Measurements from ENCODE around the gene BICD1.
"Not testable (repeated sequence)": the region's sequence is repeated elsewhere in the genome, so short reads cannot be mapped to it uniquely, and the experiment has no call there.

Gene BICD1

DNA sequence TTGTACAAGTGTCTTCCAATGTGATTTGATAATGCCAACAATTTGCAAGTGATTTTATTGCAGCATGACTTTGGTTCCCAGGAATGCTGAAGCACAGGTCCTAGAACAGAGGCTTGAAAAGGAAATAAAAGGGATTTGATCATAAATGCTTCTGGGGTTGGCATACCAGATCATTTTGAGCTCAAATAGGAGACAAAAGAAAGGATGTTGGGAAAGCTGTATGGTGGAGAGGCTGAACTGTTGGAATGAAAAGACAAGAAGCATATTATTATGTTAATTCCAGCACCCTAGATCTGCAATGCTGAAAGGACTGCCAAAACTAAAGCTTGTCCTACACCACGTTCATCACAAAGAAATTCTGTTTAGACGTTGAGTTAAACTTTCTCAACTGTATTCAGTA lies 143.1 kb downstream of the BICD1 start:
- no peak for DNase-seq

DNA sequence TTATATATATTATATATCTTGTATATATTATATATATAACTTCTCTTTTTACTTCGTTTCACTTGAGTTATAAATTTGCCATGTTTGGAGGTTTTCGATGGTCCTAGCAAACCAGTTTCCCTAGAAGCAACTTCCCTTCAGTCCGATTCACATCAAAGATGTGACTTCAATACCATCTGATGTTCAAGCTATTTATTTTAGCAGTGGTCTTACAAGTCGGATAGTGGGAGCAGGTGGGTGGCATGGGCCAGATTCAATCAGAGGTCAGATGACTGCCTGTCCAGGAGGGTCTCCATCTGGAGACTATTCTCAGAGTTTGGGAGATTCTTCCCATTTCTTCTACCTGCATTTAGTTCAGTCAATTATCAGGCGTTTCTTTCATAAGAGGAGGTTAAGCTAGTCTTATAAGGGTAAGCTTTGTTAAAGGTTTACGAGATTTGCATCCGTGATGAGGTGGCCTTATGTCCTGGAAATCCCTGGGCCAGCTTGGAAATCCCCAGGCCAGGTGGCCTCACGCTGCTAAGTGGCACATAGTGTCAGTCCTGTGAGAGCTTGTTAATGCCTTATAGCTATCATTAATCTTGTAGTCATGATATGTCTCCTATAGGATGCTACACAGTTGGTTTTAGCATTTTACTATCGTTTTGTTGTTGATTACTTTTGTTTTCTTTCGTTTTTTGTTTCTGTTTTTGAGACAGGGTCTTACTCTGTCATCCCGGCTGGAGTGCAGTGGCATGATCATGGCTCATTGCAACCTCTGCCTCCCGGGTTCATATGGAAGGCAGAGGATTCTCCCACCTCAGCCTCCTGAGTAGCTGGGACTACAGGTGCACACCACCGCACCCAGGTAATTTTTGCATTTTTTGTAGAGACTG lies 145.8 kb downstream of the BICD1 start:
- no peak for DNase-seq

DNA sequence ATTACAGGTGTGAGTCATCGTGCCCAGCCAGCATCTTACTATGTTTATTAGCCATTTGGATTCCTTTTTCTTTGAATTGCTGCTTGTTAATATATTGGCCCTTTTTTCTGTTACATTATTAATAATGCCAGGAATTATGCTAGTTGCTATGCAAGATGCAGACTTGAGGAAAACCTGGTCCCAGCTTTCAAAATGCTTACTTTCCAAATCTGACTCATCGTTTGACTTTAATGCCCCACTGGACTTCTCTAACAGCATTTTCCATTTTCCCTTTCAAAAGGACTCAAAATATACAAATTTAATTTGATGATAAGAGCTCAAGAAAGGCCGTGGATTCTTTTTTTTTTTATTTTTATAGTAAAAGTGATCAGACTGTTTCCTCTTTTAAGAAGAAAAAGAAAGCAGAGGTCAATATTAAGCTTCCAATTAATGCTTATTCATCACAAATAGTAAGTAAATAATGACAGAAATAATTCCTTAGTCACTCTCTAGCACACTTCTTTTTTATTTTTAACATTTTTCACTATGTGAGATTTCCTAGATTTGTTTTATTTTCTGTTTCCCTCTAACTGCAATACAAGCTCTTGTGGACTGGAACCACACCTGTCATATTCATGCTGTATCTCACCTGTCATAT lies 146.6 kb downstream of the BICD1 start:
- no peak for DNase-seq

DNA sequence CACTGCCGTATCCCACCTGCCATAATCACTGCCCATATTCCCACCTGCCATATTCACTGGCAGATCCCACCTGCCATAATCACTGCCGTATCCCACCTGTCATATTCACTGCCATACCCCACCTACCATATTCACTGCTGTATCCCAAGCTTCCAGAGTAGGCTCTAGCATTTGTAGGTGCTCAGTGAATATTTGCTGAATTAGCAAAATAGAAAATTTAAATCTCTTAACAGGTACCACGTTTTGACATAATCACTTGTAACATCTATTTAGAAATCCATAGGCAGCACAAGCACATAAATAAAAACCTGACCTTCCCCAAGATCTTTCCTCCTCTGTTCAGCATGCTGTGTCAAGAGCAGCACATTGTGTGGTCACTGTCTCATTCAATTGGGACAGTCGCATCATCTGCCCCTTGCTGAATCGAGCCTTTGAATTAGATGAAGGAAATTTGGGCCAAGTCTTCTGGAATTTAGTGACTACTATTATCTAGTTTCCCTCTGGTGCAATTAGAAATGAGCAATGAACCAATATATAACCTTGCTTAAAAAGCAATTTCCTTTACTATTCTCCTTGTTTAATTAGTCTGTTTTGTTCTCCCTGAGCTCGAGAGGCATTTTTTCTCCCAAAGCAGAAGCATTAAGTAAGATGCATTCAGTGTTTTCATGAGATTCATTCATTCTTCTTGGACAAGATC lies 147.8 kb downstream of the BICD1 start:
- no peak for DNase-seq

DNA sequence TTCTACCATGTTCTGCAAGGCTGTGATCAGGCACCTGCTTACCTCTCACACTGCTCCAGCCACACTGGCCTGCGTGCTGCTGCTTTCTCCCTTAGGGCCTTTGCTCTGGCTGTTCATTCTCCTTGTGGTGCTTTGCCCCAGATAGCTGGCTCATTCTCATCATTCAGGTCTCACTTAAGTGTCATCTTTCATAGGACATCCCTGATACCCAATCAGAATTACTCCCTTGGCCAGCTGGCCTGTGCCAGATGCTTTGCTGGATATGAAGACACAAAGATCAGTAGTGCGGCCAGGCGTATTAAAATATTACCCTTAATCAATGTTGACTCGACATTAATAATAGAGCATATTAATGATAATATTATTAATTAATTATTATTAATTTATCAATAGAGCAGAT lies 148.9 kb downstream of the BICD1 start:
- no peak for DNase-seq

DNA sequence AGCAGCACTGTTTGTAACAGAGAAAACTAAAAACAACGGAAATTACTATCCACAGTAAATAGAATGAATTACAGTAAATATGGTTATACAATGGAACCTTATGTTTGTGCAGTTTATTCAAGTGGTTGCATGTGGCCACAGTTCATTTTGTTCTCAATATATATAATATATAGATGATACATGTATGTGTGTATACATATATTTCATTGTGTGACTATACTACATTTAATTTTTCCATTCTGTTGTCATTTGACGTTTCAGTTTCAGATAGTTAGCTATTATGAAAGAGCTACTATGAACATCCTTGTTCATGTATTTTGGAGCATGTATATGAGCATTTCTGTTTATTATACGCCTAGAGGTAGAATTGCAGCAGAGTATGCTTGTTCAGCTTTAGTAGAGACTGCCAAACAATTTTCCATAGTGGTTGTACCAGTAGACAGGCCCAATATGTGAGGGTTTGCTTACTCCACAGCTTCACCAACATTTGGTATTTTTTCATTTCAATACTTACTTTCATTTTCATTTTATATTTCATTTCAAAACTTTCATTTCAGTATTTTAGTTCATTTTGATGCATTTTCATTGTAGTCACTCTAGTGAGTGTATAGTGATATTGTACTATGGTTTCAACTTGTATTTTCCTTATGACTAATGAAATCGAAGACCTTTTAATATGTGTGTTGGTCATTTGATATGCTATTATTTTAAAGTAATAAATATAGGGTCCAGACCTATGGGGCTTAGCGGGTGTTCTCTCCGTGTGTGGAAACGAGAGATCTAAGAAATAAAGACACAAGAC lies 151.2 kb downstream of the BICD1 start:
- no peak for DNase-seq

DNA sequence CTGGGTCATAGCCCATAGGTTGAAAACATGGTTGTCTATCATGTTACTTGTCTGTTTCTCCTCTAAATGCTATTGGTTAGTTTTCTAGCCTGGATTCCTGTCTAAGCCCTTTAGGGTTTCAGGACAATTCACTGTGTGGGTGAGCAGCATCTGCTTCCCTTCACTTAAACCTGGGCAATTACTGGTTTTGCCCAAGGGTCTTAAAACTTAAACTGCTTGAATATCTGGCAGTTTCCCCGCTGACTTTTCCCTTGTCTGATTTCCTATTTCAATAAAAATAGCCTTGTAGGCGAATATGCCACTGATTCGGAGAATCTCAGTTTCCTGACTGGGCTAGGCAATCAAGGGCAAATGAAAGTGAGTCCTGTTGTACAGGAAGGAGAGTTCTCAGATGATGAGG lies 154.0 kb downstream of the BICD1 start:
- no peak for DNase-seq

DNA sequence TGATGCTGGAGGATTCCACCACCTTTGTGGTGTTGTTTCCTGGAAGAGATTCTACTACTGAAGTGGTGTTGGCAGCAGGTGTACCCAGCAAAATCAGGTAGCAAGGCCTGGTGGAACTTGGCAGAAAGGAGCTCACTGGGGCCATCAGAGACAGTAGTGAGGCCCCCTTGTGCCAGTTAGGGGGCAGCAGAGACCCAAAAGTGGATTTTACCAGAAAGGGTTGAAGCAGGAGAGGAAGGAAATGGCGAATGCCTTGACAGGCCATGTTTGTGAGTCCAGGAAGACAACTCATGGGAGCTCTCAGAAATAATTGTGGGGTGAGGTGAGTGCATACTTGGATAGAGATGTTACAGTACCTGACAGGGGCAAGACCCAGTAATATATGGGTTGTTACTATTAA lies 155.0 kb downstream of the BICD1 start:
- no peak for DNase-seq

DNA sequence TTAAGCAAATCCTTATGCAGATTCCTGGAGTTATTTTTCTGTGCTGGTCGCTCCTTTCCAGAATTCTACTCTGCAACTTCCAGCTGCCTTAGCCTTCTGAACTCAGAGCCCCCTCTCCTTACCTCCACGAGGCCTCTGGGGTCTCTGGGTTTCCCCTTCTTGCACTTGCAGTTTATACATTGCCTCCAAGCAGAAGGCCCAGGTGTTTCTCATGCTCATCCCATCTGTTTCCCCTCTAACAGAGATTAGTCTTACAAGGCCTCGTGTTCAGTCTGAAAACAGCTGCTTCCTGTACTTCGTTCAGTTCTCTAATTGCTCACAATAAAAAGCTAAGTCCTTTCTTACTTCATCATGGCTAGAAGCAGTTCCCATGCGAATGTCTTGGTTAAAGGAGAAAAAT lies 158.3 kb downstream of the BICD1 start:
- DNase-seq, result peak; percentile 67

DNA sequence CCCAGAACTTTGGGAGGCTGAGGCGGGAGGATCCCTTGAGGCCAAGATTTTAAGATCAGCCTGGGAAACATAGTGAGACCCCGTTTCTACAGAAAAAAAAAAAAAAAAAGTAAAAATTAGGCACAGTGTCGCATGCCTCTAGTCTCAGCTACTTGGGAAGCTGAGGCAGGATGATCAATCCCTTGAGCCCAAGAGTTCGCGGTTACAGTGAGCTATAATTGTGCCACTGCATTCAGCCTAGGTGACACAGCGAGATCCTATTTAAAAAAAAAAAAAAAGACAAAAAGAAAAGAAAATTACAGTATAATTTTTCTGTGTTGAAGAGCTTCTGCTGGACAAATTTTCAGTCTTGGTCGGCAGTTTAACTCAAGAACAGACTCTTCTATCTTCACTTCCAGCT lies 158.8 kb downstream of the BICD1 start:
- no peak for DNase-seq

DNA sequence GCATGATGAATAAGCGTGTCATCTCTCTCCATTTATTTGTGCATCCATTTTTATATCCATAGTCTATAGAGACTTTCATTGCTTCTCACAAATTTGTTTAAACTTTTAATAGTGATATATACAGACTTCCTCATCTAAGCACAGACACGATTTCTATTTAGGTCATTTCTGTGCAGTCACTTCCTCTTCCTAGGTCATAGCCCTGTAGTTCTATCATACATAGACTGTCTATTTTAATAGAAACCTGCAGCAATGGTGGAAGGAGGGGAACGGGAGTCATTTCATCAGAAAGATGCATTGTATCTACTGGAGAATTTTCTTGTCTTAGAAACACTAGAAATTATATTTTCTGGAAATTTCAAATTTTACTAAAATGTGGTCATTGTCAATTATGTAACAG lies 159.3 kb downstream of the BICD1 start:
- DNase-seq, result no peak

DNA sequence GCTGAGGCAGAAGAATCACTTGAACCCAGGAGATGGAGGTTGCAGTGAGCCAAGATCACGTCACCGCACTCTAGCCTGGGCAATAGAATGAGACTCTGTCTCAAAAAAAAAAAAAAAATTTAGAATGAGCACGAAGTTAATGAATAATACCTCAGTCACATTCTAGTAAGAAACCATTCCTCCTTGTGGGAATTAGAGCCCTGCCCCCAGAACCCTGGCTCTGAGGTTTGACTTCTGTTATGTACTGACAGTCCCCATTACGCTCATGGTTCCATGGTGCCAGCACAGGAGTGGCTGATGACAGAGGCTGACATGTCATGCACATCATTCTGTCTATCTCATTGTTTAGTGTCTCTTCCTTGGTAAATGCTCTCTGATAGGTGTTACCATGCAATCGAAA lies 160.1 kb downstream of the BICD1 start:
- DNase-seq, result no peak

DNA sequence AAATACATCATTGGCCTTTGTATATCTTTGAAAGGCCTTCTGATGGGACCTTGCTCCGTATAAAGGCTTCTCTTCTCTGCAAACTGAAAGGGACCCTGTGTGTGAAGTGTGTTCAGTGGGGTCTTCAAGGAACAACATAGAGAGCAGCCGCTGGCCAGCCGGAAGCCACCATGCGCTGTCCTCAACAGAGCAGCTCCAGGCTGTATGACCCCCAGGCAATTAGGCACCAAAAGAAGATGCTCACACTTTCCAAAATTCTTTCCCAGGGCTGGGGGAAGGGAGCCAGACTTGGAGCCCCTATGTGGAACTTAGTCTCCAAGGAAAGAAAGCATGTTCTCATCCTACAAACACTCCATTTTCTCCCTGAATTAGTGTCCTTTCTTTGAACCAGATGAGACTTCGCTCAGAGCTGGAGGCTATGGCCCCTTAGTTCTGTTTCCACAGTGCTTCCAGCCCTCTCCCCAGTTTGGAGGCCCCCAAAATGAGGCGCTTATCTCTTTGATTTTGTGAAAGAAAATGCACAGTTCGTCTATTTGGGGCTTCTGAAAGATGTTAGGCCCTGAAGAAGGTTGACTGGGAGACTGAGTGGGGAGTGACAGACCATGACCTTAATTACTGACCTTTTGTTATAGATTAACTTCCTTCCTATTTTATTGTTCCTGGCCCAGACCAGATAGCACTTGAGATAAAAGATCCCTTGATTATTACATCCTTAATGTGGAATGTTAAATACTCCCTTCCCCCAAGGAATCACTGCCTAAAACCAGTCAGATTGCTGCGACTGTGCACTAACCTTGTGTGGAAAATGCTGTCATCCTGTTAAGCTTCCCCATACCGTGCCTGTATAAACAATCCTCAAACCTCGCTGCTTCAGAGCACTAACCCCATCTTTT lies 164.4 kb downstream of the BICD1 start:
- no peak for DNase-seq

DNA sequence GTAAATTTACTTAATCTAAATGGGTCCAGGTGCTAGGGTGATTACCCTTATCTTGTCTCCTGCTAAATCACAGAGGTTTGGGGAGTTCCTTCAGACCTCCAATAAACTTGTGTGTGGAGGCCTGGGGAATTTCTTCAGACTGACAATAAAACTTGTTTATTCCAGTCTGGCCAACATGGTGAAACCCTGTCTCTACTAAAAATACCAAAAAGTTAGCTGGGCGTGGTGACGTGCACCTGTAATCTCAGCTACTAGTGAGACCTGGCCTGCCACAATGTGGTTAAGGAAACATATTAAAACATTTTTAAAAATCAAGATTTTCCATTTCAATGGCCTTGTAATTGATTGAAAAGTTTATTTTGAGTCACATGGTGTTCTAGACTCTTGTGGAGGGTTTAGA lies 165.8 kb downstream of the BICD1 start:
- DNase-seq, result no peak

DNA sequence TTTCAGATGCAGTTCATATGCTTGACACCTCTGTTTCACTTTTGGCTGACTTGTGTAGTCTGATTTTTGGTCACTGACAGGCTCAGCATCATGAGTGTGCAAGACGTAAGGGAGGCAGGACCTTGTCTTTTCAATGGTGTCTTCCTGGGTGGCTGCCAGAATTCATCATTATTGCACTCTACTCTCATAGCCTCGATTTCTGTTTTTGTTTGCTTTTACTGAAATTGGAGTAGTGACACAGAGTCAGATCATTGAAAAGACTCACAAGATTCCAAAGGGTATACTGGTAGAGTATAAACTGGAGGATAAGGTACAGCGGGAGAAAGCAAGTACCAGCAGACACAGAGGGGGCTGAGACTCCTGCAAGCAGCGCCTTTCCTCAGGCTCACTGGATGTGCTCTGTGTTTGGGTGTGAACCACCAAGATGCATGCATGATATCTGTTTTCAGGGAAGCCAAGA lies 166.4 kb downstream of the BICD1 start:
- DNase-seq, result no peak

DNA sequence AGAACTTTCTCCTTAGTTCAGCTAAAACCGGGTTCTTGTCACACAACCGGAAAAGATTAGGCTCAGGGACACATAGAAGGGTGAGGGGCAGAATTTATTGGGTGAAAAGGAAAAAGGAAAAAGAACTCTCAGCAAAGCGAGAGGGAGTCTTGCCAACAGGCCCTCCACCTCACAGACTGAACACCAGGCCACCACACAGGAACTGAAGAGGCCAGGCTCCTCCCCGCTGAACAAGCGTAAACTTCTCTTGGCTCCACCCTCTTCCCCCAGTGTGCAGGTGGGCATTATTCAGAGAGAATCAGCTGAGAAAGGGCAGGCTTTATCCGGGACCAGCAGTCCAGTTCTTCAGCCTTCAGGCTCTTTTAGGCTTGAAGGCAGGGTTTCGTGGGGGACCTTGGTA lies 167.1 kb downstream of the BICD1 start:
- DNase-seq, result no peak

DNA sequence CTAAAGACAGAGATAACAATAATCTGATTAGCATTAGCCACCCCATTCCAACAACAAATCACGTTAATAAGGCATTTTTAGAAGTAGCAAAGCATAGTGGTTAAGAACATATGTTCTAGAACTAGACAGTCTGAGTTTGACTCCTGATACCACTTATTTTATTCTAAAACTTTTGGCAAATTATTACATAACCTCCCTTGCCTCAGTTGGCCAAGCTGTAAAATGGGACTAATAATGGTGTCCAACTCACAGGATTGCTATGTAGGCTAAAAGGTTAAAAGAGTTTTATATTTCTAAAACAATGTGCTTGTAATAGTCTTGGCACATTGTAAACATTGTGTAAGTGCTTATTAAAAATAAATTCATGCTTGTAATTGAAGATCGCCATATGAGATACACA lies 168.0 kb downstream of the BICD1 start:
- DNase-seq, result no peak

DNA sequence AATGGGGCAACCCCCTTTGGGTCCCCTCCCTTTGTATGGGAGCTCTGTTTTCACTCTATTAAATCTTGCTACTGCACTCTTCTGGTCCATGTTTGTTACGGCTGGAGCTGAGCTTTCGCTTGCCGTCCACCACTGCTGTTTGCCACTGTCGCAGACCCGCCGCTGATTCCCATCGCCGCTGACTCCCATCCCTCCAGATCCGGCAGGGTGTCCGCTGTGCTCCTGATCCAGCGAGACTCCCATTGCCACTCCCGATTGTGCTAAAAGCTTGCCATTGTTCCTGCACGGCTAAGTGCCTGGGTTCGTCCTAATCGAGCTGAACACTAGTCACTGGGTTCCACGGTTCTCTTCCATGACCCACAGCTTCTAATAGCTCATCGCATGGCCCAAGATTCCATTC lies 168.9 kb downstream of the BICD1 start:
- not testable (repeated sequence) for DNase-seq

DNA sequence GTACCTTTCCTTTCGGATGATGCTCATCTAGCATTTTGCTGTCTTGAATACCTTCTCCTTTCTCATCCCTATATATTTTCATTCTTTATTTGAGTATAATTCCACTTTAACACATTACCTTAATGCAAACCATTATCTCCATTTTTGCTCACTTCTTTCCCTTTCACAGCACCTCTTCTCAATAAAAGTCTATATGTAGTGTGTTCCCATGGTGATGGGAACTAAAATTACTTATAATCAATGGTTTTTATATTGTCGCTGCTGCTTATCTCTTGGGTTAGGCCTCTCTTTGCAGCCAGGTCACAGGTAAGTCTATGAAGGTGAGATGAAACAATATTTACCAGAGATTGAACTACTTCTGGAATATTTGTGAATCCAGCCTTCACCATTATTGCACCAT lies 171.1 kb downstream of the BICD1 start:
- DNase-seq, result no peak

DNA sequence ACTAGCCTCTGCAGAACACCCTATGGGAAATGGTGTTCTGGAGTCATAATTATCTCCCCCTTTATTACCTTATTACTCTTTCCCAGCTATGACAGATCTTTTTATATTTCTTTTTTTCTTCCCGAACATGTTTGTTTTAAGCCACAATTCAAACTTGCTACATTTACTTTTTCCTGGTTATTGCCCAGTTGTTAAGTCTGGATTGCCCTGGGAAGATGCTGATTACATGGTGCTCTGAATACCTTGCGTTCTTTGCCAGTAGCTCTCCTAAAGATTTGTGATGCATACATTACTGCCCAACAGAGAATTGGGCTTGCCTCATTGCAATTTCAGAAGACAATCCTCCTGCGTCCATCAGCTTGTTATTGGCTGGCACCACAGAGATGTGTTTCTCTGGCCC lies 174.5 kb downstream of the BICD1 start:
- no peak for DNase-seq

DNA sequence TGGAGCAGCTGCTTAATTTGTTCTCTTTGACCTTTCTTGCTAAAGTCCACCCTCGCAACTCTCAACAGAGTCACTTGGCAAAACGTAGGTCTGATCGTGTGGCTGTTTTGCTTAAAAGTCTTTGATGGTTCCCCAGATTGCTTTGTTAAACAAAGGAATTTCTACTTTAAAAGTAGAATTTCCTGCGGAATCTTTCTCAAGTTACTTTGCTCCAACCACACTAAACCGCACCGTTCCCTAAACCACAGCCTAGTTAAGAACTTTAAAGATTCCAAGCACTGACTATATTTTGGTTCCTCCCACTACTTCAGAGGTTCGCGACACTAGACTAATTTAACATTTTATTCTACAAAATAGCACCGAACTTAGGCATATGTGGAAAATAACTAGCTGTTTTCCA lies 177.9 kb downstream of the BICD1 start:
- no peak for DNase-seq

DNA sequence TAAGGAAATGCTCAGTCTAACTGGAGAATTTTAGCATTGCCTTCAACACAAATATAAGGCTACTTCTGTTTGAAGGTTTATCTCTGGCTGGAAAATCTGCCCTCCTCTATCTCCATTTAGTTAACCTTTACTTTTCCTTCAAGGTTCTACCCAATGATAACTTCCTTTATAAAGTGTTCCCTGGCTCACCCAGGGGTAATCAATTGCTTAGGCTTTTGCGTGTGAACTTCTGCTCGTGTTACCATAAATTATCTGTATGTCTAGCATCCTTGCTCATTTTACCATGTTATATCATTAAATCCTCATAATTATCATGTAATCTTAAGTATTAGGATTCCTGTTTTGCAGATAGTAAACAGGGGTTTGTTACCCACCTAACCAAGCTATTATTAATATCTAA lies 178.4 kb downstream of the BICD1 start:
- no peak for DNase-seq

Measured in NCI-H1694 (cell line).